DOHH2 (cell line): Measurements from ENCODE around the gene EPN2.
A peak's percentile ranks its signal among the peaks of the same experiment; 100 is the strongest.
"Not testable (repeated sequence)": the region's sequence is repeated elsewhere in the genome, so short reads cannot be mapped to it uniquely, and the experiment has no call there.

ENCODE experiments used
- H3F3A ChIP-seq: fragments of 200-600 bp; sonication (generic), shearing (Covaris generic); 2 replicates; pipeline ENCODE4 v1.6.0; 2016; ENCODE audit warnings: antibody characterized with exemption, mild to moderate bottlenecking; ENCODE audit not compliant: control insufficient read depth, insufficient read depth
- H3K27ac ChIP-seq: fragments of 200-600 bp; sonication (generic); 2 replicates; pipeline ENCODE4 v1.5.1; 2014; ENCODE audit warnings: low read depth, mild to moderate bottlenecking, low read length, moderate library complexity
- H3K27me3 ChIP-seq: fragments of 200-600 bp; sonication (generic); 2 replicates; pipeline ENCODE4 v1.6.1; 2014; ENCODE audit warnings: mild to moderate bottlenecking, low read length, mixed read lengths; ENCODE audit not compliant: control insufficient read depth
- H3K36me3 ChIP-seq: fragments of 200-600 bp; sonication (generic); 2 replicates; pipeline ENCODE4 v1.6.1; 2014; ENCODE audit warnings: mild to moderate bottlenecking, low read length, moderate library complexity, mixed read lengths; ENCODE audit not compliant: control insufficient read depth
- H3K4me1 ChIP-seq: fragments of 200-600 bp; sonication (generic); 2 replicates; pipeline ENCODE4 v1.6.1; 2014; ENCODE audit warnings: mild to moderate bottlenecking, low read length, mixed read lengths; ENCODE audit not compliant: control insufficient read depth
- H3K4me2 ChIP-seq: fragments of 200-600 bp; sonication (generic); 2 replicates; pipeline ENCODE4 v1.6.0; 2014; ENCODE audit warnings: mild to moderate bottlenecking, low read length, moderate library complexity
- H3K4me3 ChIP-seq: fragments of 200-600 bp; sonication (generic); 2 replicates; pipeline ENCODE4 v1.5.1; 2014; ENCODE audit warnings: mild to moderate bottlenecking, low read length, mixed read lengths
- H3K79me2 ChIP-seq: fragments of 200-600 bp; sonication (generic); 2 replicates; pipeline ENCODE4 v1.6.1; 2014; ENCODE audit warnings: mild to moderate bottlenecking, low read length, mixed read lengths; ENCODE audit not compliant: control insufficient read depth
- H3K9me2 ChIP-seq: fragments of 200-600 bp; sonication (generic); replicated peaks from 2 replicates; pipeline ENCODE4 v1.6.1; 2014; ENCODE audit warnings: mild to moderate bottlenecking, low read length, mixed read lengths; ENCODE audit not compliant: control insufficient read depth
- H3K9me3 ChIP-seq: fragments of 200-600 bp; sonication (generic); 2 replicates; pipeline ENCODE4 v1.6.1; 2014; ENCODE audit warnings: antibody characterized with exemption, low read length, mixed read lengths; ENCODE audit not compliant: control insufficient read depth, insufficient read depth
- H4K20me1 ChIP-seq: fragments of 200-600 bp; sonication (generic); 2 replicates; pipeline ENCODE4 v1.6.0; 2014; ENCODE audit warnings: low read depth, mild to moderate bottlenecking, antibody characterized with exemption, low read length, moderate library complexity; ENCODE audit not compliant: control insufficient read depth, insufficient read depth

Gene EPN2

DNA sequence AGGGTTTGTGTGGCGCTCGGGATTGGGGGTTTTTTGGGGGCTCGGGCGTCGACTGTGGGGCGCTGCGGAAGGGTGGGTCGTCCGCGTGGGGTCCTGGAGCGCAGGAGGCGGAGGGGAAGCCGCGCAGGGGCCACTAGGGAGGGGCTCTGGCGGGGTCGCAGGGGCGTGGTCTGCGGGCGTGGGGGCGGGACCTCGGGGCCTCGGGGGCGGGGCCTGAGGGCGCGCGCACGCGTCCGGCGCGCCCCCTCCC, at the start of gene EPN2:
TSS of gene EPN2 (plus strand) at position 228 of the 250 bp plus-strand sequence. CDS start 45,754 bp downstream, outside the sequence.
- peaks cover 12% of the 10 kb centered on the region for H3K27me3 ChIP-seq
- not testable (repeated sequence) for H3K27ac ChIP-seq, H3K9me2 ChIP-seq, H3K36me3 ChIP-seq, H3K9me3 ChIP-seq, H3F3A ChIP-seq, H3K79me2 ChIP-seq, H4K20me1 ChIP-seq, H3K4me1 ChIP-seq
- peak within 1 kb of the TSS; percentile 64 for H3K4me3 ChIP-seq
- H3K4me2 ChIP-seq = peak within 1 kb of the TSS; percentile 59

DNA sequence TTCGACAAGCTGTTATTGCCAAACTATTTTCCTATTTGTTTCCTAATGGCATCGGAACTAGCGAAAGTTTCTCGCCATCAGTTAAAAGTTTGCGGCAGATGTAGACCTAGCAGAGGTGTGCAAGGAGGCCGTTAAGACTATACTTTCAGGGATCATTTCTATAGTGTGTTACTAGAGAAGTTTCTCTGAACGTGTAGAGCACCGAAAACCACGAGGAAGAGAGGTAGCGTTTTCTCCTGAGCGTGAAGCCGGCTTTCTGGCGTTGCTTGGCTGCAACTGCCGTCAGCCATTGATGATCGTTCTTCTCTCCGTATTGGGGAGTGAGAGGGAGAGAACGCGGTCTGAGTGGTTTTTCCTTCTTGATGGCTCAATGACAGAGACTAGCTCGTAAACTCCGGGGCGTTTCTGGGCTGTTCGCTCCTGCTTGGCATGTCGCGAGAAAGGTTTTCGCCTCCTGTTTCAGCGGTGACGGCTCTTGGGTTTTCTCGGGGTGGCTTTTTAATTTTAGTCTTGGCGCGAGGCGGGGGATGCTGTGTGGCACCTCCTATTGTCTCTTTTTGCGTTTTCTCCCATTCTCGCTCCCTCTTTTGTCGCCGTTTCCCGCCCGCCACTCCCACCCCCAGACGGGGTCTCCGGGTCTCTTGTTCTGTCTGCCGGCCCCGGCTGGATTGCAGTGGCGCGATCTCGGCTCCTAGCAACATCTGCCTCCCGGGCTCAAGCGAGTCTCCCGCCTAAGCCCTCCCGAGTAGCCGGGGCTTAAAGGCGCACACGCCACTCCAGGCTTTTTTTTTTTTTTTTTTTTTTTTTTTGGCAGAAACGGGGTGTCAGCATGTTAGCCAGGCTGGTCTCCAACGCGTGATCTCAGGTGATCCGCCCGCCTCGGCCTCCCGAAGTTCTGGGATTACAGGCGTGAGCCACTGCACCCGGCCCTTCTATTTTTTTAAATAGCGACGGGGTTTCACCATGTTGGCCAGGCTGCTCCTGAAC, 49.0 kb upstream of the EPN2 start:
- H3K4me1 ChIP-seq, H4K20me1 ChIP-seq, H3K4me3 ChIP-seq, H3K9me2 ChIP-seq, H3F3A ChIP-seq, H3K36me3 ChIP-seq, H3K27me3 ChIP-seq, H3K9me3 ChIP-seq, H3K27ac ChIP-seq, H3K79me2 ChIP-seq, H3K4me2 ChIP-seq: not testable (repeated sequence)

DNA sequence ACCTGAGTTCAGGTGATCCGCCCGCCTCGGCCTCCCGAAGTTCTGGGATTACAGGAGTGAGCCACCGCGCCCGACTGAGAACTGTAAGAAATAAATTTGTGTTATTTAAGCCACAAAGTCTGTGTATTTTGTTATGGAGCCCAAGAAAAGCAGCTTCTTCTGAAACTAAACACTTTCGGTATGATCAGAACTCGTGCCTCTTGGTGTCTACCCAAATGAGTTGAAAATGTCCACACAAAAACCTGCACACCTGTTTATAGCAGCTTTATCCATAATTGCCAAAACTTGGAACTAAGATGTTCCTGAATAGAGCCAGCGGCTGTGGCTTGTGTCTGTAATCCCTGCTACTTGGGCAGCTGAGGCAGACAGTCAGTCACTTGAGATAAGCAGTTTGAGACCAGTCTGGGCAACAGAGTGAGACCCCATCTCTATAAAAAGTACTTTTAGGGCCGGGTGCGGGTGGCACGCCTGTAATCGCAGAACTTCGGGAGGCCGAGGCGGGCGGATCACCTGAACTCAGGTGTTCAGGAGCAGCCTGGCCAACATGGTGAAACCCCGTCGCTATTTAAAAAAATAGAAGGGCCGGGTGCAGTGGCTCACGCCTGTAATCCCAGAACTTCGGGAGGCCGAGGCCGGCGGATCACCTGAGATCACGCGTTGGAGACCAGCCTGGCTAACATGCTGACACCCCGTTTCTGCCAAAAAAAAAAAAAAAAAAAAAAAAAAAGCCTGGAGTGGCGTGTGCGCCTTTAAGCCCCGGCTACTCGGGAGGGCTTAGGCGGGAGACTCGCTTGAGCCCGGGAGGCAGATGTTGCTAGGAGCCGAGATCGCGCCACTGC, 48.1 kb upstream of the EPN2 start:
- H3K36me3 ChIP-seq, H3K79me2 ChIP-seq, H3K4me3 ChIP-seq, H3K4me1 ChIP-seq, H3K9me2 ChIP-seq, H4K20me1 ChIP-seq, H3K27ac ChIP-seq, H3K9me3 ChIP-seq, H3F3A ChIP-seq, H3K27me3 ChIP-seq, H3K4me2 ChIP-seq: not testable (repeated sequence)

DNA sequence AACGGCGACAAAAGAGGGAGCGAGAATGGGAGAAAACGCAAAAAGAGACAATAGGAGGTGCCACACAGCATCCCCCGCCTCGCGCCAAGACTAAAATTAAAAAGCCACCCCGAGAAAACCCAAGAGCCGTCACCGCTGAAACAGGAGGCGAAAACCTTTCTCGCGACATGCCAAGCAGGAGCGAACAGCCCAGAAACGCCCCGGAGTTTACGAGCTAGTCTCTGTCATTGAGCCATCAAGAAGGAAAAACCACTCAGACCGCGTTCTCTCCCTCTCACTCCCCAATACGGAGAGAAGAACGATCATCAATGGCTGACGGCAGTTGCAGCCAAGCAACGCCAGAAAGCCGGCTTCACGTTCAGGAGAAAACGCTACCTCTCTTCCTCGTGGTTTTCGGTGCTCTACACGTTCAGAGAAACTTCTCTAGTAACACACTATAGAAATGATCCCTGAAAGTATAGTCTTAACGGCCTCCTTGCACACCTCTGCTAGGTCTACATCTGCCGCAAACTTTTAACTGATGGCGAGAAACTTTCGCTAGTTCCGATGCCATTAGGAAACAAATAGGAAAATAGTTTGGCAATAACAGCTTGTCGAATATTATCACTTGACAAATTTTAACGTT, 47.3 kb upstream of the EPN2 start:
- H3K79me2 ChIP-seq, H3K4me1 ChIP-seq, H3K27ac ChIP-seq, H3K27me3 ChIP-seq, H4K20me1 ChIP-seq, H3K9me2 ChIP-seq, H3K36me3 ChIP-seq, H3K9me3 ChIP-seq, H3K4me2 ChIP-seq, H3F3A ChIP-seq, H3K4me3 ChIP-seq: not testable (repeated sequence)

DNA sequence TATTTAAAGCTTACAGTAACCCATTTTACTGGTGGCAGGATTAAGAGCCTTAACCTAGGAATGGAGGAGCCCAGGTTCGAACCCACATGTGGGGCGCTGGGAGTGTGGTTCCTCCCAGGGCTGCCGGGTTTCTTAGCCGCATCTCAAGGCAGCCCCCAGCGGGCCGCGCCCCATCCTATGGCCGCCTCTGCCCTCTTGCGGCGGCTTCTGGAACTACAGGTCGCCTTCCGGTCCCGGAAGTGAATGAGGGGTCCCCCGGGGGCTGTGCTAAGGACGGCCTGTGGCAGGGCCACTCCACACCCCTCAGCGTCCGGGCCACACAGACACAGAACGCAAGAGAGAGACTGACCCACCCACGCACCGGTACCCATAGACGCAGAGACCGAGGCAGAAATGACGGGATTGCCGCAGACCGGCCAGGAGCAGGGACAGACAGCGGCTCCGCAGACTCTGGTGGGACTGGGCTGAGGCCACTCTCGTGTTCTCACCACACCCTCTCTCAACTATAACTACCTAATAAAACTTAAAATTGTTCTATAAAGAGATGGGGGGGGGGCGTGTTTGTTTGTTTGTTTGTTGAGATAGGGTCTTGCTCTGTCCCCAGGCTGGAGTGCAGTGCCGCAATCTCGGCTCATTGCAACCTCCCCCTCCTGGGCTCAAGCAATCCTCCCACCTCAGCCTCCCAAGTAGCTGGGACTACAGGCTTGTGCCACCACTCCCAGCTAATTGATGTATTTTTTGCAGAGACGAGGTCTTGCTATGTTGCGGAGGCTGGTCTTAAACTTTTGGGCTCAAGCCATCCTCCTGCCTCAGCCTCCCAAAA, 40.6 kb upstream of the EPN2 start:
- H3K4me2 ChIP-seq = peak overlapping the region; percentile 33; the same call in 1 of the 2 replicates
- H3K36me3 ChIP-seq, H3K27me3 ChIP-seq, H3K79me2 ChIP-seq, H3F3A ChIP-seq, H3K9me3 ChIP-seq, H3K27ac ChIP-seq, H4K20me1 ChIP-seq, H3K9me2 ChIP-seq, H3K4me1 ChIP-seq: not testable (repeated sequence)
- 0 out of 2 replicates have a peak overlapping the region, but pooled peaks have one; percentile 43 for H3K4me3 ChIP-seq

DNA sequence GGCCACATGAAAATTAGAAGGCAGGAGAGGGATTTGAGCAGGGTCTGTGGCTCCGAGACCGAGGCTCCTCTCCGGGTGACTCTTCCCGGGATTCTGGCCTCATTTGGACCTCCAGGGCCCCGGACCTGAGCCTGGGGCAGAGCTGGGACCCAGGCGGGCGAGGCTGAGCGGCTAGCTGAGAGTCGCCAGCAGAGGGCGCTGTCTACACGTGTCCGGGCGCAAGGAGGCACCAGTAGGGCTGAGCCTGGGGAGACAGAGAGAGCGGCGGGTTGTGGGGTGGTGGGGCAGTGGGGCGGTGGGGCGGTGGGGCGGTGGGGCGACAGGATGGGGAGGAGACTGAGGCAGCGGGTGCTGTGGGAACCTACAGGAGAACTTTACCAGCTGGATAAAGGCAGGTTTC, 34.7 kb upstream of the EPN2 start:
- H4K20me1 ChIP-seq, H3K4me2 ChIP-seq, H3K4me1 ChIP-seq, H3K27me3 ChIP-seq, H3K36me3 ChIP-seq, H3K4me3 ChIP-seq, H3K9me3 ChIP-seq, H3K27ac ChIP-seq, H3F3A ChIP-seq, H3K9me2 ChIP-seq, H3K79me2 ChIP-seq: not testable (repeated sequence)

DNA sequence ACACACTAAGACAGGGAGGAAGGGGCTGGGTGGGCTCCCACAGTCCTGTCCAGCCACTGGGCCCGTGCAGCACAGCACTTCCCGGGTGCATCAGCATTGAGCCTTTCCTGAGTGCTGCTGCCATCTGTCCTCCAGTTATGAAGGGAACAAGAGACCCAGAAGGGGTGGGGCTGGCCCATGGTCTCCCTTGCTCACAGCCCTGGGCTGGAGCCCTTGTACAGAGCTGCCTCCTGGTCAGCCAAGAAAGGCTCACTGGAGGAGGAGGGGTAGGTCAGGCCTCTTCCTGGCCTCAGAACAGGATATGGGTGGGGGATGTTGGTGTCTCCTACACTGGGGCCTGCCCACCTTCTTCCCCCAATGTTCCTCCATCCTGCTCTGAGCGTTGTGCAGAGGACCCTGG, 33.7 kb upstream of the EPN2 start:
- H4K20me1 ChIP-seq, H3K79me2 ChIP-seq, H3K9me2 ChIP-seq, H3F3A ChIP-seq, H3K36me3 ChIP-seq, H3K4me1 ChIP-seq, H3K27me3 ChIP-seq, H3K9me3 ChIP-seq, H3K27ac ChIP-seq, H3K4me2 ChIP-seq, H3K4me3 ChIP-seq: not testable (repeated sequence)
